Measurements from ENCODE around the gene ARHGAP24. TPM values are rescaled to one million over a fixed set of nuclear protein-coding genes. Genes with fewer than 3 reads are reported as not detected.

ARHGAP24 gene
- total and polyA plus RNA-seq, 2 donors (not counting 3 experiments of a cell fraction or from before 2014, with no cell fraction given), result 52.1 to 79.4 TPM

- intact Hi-C loops (cut with micrococcal nuclease), result no loop called here
- FAIRE-seq (no peak), DNase-seq (ENCODE audit: low read depth, low spot score) (no peak)
- no peaks in the 10 kb centered on the region for H3K27me3 ChIP-seq (ENCODE audit: control insufficient read depth in 2 of 2, insufficient read depth in 2 of 2, low read length in 2 of 2)
- H3K79me2 ChIP-seq (ENCODE audit: control insufficient read depth, insufficient read depth, low read length), result no peaks in the 10 kb centered on the region
- dilution Hi-C loops (cut with MboI; ENCODE audit: extremely low pct_ligation_motif_present, low sequenced_read_pairs), result no loop called here
- ChIA-PET CTCF (no interaction called here), POLR2A (no interaction called here)
- no peak overlapping the region for H2AFZ ChIP-seq (ENCODE audit: low read depth, low read length)
- no peaks in the 10 kb centered on the region for H3K9me3 ChIP-seq (replicated peaks; ENCODE audit: control insufficient read depth, insufficient read depth, low read length)
- BruUV-seq (replicated peaks), result no TSS peak
- no peak overlapping the region for H3K4me3 ChIP-seq (replicated peaks in 1 of 3; ENCODE audit: insufficient read depth in 1 of 3, low read depth in 1 of 3, low read length in 3 of 3)
- no peaks in the 10 kb centered on the region for H3K9me1 ChIP-seq (replicated peaks; ENCODE audit: control insufficient read depth, extremely low read depth, insufficient read depth, low read length)
- H3K36me3 ChIP-seq (ENCODE audit: control insufficient read depth in 2 of 2, extremely low read depth in 1 of 2, insufficient read depth in 2 of 2, low read length in 2 of 2), result no peaks in the 10 kb centered on the region
- H3K4me2 ChIP-seq (ENCODE audit: insufficient read depth, low read length), result no peak overlapping the region
- H4K20me1 ChIP-seq (replicated peaks; ENCODE audit: control insufficient read depth, extremely low read depth, insufficient read depth, low read length), result no peaks in the 10 kb centered on the region
- H3K4me1 ChIP-seq (ENCODE audit: control insufficient read depth, extremely low read depth, insufficient read depth, low read length), result no peaks in the 10 kb centered on the region
- TF ChIP-seq EZH2 (IDR thresholded peaks at IDR 0.05; ENCODE audit: borderline replicate concordance, low read depth, low read length, severe bottlenecking) (no peak), FOS (IDR thresholded peaks at IDR 0.05; ENCODE audit: borderline replicate concordance, insufficient read depth, low read length) (no peak), POLR2AphosphoS5 (IDR thresholded peaks at IDR 0.05; ENCODE audit: insufficient read depth, low read depth, low read length) (no peak), POLR2A (IDR thresholded peaks at IDR 0.05; ENCODE audit: low read depth, low read length) (no peak), GATA2 (IDR thresholded peaks at IDR 0.05; ENCODE audit: insufficient read depth, insufficient read length, low read depth, low read length) (no peak), MYC (IDR thresholded peaks at IDR 0.05; ENCODE audit: low read depth, low read length) (no peak), MAX (IDR thresholded peaks at IDR 0.05; ENCODE audit: insufficient read depth, insufficient read length) (no peak), JUN (IDR thresholded peaks at IDR 0.05; ENCODE audit: borderline replicate concordance, insufficient read depth, insufficient read length, low read depth) (no peak)
- no peak overlapping the region for H3K9ac ChIP-seq (replicated peaks; ENCODE audit: extremely low read depth, insufficient read depth, low read length)
- H3K27ac ChIP-seq (ENCODE audit: insufficient read depth, low read depth, low read length), result no peak overlapping the region
Measured at GRCh38 chr4:85459736-85460135, 15.2 kb upstream of the ARHGAP24 start.

GRCh38 chr4:85474356-85474755, 594 bp upstream of the ARHGAP24 start:
- FAIRE-seq (no peak), DNase-seq (ENCODE audit: low read depth, low spot score) (no peak)
- H3K36me3 ChIP-seq (ENCODE audit: control insufficient read depth in 2 of 2, extremely low read depth in 1 of 2, insufficient read depth in 2 of 2, low read length in 2 of 2), result no peaks in the 10 kb centered on the region
- H3K9me1 ChIP-seq (replicated peaks; ENCODE audit: control insufficient read depth, extremely low read depth, insufficient read depth, low read length), result no peaks in the 10 kb centered on the region
- no peaks in the 10 kb centered on the region for H4K20me1 ChIP-seq (replicated peaks; ENCODE audit: control insufficient read depth, extremely low read depth, insufficient read depth, low read length)
- H2AFZ ChIP-seq (ENCODE audit: low read depth, low read length), result no peak overlapping the region
- H3K9me3 ChIP-seq (replicated peaks; ENCODE audit: control insufficient read depth, insufficient read depth, low read length), result no peaks in the 10 kb centered on the region
- ChIA-PET CTCF (interaction anchor here (0.9 to 2.2 kb wide), 8 partner anchors 8 to 389 kb away, joined by 3 to 15 read pairs (median 4); no protein-coding TSS in a partner anchor), POLR2A (no interaction called here)
- H3K4me2 ChIP-seq (ENCODE audit: insufficient read depth, low read length), result peak overlapping the region; percentile 61
- H3K9ac ChIP-seq (replicated peaks; ENCODE audit: extremely low read depth, insufficient read depth, low read length), result no peak overlapping the region
- H3K27ac ChIP-seq (ENCODE audit: insufficient read depth, low read depth, low read length), result no peak overlapping the region
- intact Hi-C loops (cut with micrococcal nuclease), result loop anchor here (1.0 kb wide), 1 partner anchor 65 kb away; no protein-coding TSS in a partner anchor
- BruUV-seq (replicated peaks), result no TSS peak
- H3K4me1 ChIP-seq (ENCODE audit: control insufficient read depth, extremely low read depth, insufficient read depth, low read length), result no peaks in the 10 kb centered on the region
- TF ChIP-seq JUN (IDR thresholded peaks at IDR 0.05; ENCODE audit: borderline replicate concordance, insufficient read depth, insufficient read length, low read depth) (no peak), MAX (IDR thresholded peaks at IDR 0.05; ENCODE audit: insufficient read depth, insufficient read length) (no peak), MYC (IDR thresholded peaks at IDR 0.05; ENCODE audit: low read depth, low read length) (no peak), POLR2A (IDR thresholded peaks at IDR 0.05; ENCODE audit: low read depth, low read length) (no peak), CTCF (IDR thresholded peaks at IDR 0.05; ENCODE audit: extremely low read depth in 1 of 2, insufficient read depth in 1 of 2, low read depth in 1 of 2, low read length in 2 of 2) (no peak)
- H3K4me3 ChIP-seq (replicated peaks in 1 of 3; ENCODE audit: insufficient read depth in 1 of 3, low read depth in 1 of 3, low read length in 3 of 3), result no peak overlapping the region
- dilution Hi-C loops (cut with MboI; ENCODE audit: extremely low pct_ligation_motif_present, low sequenced_read_pairs), result no loop called here
- peaks cover 26 to 34% of the 10 kb centered on the region in 2 experiments for H3K27me3 ChIP-seq (ENCODE audit: control insufficient read depth in 2 of 2, insufficient read depth in 2 of 2, low read length in 2 of 2)
- no peaks in the 10 kb centered on the region for H3K79me2 ChIP-seq (ENCODE audit: control insufficient read depth, insufficient read depth, low read length)

Measured in endothelial cell of umbilical vein (primary cell).